H1 (cell line): ENCODE data around the gene NEO1. TPM values are rescaled to one million over a fixed set of nuclear protein-coding genes. Genes with fewer than 3 reads are reported as not detected.

Source experiments
- CTCF ChIA-PET: fragments of 300-600 bp; sonication (Branson Sonifier 250); formaldehyde crosslinking; loops from one replicate; lab custom pipeline; 2021; ENCODE audit not compliant: partially characterized antibody; lab: Charles Lee
- POLR2A ChIA-PET: fragments of 300-600 bp; sonication (Branson Sonifier 250); formaldehyde crosslinking; loops from one replicate; lab custom pipeline; 2021; ENCODE audit warnings: inconsistent platforms; ENCODE audit not compliant: partially characterized antibody; lab: Charles Lee
- DNase-seq, 2 experiments: peaks; one replicate each; pipeline versions ENCODE4 v3.0.0 to v3.0.0-alpha.2; 2010 to 2022; ENCODE audit warnings: low spot score in 2 of 2, low read depth in 1 of 2, mixed read lengths in 1 of 2
- FAIRE-seq: peaks from 2 replicates; lab custom pipeline; 2011; peaks lifted over from hg19 to GRCh38; lab: Jason Lieb, UNC
- H2AFZ ChIP-seq: 2 replicates; pipeline ENCODE4 v1.8.1; 2012; ENCODE audit warnings: low read length, inconsistent platforms
- H2AK5ac ChIP-seq: 2 replicates; pipeline ENCODE4 v1.6.1; 2013; ENCODE audit warnings: low read depth, low read length
- H2BK120ac ChIP-seq: replicated peaks from 2 replicates; pipeline ENCODE3; 2013; ENCODE audit warnings: low read depth, low read length, inconsistent platforms
- H2BK12ac ChIP-seq: 2 replicates; pipeline ENCODE4 v1.6.1; 2013; ENCODE audit warnings: low read depth, low read length
- H2BK15ac ChIP-seq: 2 replicates; pipeline ENCODE4 v1.6.1; 2013; ENCODE audit warnings: low read length
- H2BK20ac ChIP-seq: 2 replicates; pipeline ENCODE4 v1.6.1; 2013; ENCODE audit warnings: low read length
- H2BK5ac ChIP-seq: 2 replicates; pipeline ENCODE4 v1.6.1; 2013; ENCODE audit warnings: low read depth, low read length
- H3K14ac ChIP-seq: 2 replicates; pipeline ENCODE4 v1.6.1; 2013; ENCODE audit warnings: inconsistent platforms; ENCODE audit not compliant: insufficient read length
- H3K18ac ChIP-seq: 2 replicates; pipeline ENCODE4 v1.6.1; 2013; ENCODE audit warnings: low read length; ENCODE audit errors: extremely low read depth
- H3K23ac ChIP-seq: 2 replicates; pipeline ENCODE4 v1.6.1; 2013; ENCODE audit warnings: inconsistent platforms; ENCODE audit not compliant: insufficient read length
- H3K23me2 ChIP-seq: 2 replicates; pipeline ENCODE4 v1.6.1; 2013; ENCODE audit warnings: low read depth, low read length
- H3K27ac ChIP-seq: 2 replicates; pipeline ENCODE4 v1.6.1; 2011; ENCODE audit warnings: low read depth, low read length, inconsistent platforms
- H3K27me3 ChIP-seq, 4 experiments: replicated peaks in 1 of 4; 1 replicate in 1 of 4; 2 replicates in 3 of 4; pipeline versions ENCODE4 v1.6.1 to v1.8.1; 2011 to 2013; ENCODE audit warnings: low read length in 3 of 4, mild to moderate bottlenecking in 3 of 4, inconsistent platforms in 2 of 4, mixed read lengths in 2 of 4, moderate library complexity in 1 of 4; ENCODE audit not compliant: control insufficient read depth in 3 of 4, insufficient read depth in 3 of 4; ENCODE audit errors: extremely low read depth in 1 of 4
- H3K36me3 ChIP-seq, 4 experiments: 2 replicates each; pipeline versions ENCODE4 v1.6.1 to v1.8.1; 2011 to 2013; ENCODE audit warnings: mild to moderate bottlenecking in 4 of 4, low read length in 3 of 4, moderate library complexity in 2 of 4, control low read depth in 1 of 4, inconsistent platforms in 1 of 4; ENCODE audit not compliant: insufficient read depth in 4 of 4, control insufficient read depth in 2 of 4
- H3K4ac ChIP-seq: replicated peaks from 2 replicates; pipeline ENCODE3; 2013; ENCODE audit warnings: low read length, low read depth, mixed read lengths, inconsistent platforms; ENCODE audit not compliant: insufficient read length
- H3K4me1 ChIP-seq, 4 experiments: replicated peaks in 1 of 4; 1 replicate in 1 of 4; 2 replicates in 3 of 4; pipeline versions ENCODE4 v1.6.1 to v1.8.1; 2011 to 2013; ENCODE audit warnings: low read length in 3 of 4, inconsistent platforms in 2 of 4, mixed read lengths in 1 of 4; ENCODE audit not compliant: insufficient read depth in 4 of 4, control insufficient read depth in 3 of 4
- H3K4me2 ChIP-seq, 2 experiments: 2 replicates each; pipeline versions ENCODE4 v1.6.1 to v1.8.1; 2011 to 2013; ENCODE audit warnings: low read depth in 2 of 2, low read length in 2 of 2, control low read depth in 1 of 2, inconsistent platforms in 1 of 2, mild to moderate bottlenecking in 1 of 2; ENCODE audit not compliant: insufficient read depth in 1 of 2
- H3K4me3 ChIP-seq, 4 experiments: fragments of 200-600, 300-600 bp in 1 of 4; sonication (generic), shearing (Covaris generic), sonication (Bioruptor Twin) in 1 of 4; 2 replicates each; pipeline versions ENCODE4 v1.5.1 to v1.8.1; 2011 to 2016; ENCODE audit warnings: low read length in 4 of 4, low read depth in 3 of 4, control low read depth in 2 of 4, inconsistent platforms in 2 of 4, mild to moderate bottlenecking in 2 of 4, mixed read lengths in 1 of 4, moderate library complexity in 1 of 4; ENCODE audit not compliant: insufficient read depth in 2 of 4; ENCODE audit errors: extremely low read depth in 1 of 4
- H3K56ac ChIP-seq: replicated peaks from 2 replicates; pipeline ENCODE3; 2013; ENCODE audit warnings: low read depth, mild to moderate bottlenecking, mixed read lengths, low read length, inconsistent platforms; ENCODE audit not compliant: insufficient read length
- H3K79me1 ChIP-seq: 2 replicates; pipeline ENCODE4 v1.6.1; 2013; ENCODE audit warnings: low read depth, low read length, control low read depth
- H3K79me2 ChIP-seq, 2 experiments: 2 replicates each; pipeline versions ENCODE4 v1.6.1 to v1.8.1; 2012 to 2013; ENCODE audit warnings: low read length in 2 of 2, mild to moderate bottlenecking in 2 of 2, inconsistent platforms in 1 of 2; ENCODE audit not compliant: insufficient read depth in 2 of 2, control insufficient read depth in 1 of 2
- H3K9ac ChIP-seq, 4 experiments: replicated peaks in 1 of 4; 1 replicate in 1 of 4; 2 replicates in 3 of 4; pipeline versions ENCODE4 v1.6.1 to v1.8.1; 2011 to 2013; ENCODE audit warnings: low read depth in 3 of 4, low read length in 3 of 4, control low read depth in 2 of 4, mild to moderate bottlenecking in 2 of 4, moderate library complexity in 2 of 4, inconsistent platforms in 1 of 4; ENCODE audit errors: extremely low read depth in 1 of 4
- H3K9me3 ChIP-seq, 2 experiments: 2 replicates each; pipeline versions ENCODE4 v1.6.1 to v1.8.1; 2012 to 2013; ENCODE audit warnings: mild to moderate bottlenecking in 2 of 2, moderate library complexity in 2 of 2, control low read depth in 1 of 2, inconsistent platforms in 1 of 2, low read depth in 1 of 2, low read length in 1 of 2, mixed read lengths in 1 of 2; ENCODE audit not compliant: insufficient read depth in 2 of 2
- H4K20me1 ChIP-seq, 2 experiments: replicated peaks in 1 of 2; 2 replicates each; pipeline versions ENCODE3 to v1.8.1; 2011 to 2013; ENCODE audit warnings: inconsistent platforms in 2 of 2, low read length in 2 of 2, mild to moderate bottlenecking in 1 of 2; ENCODE audit not compliant: insufficient read depth in 2 of 2, control insufficient read depth in 1 of 2
- H4K5ac ChIP-seq: 2 replicates; pipeline ENCODE4 v1.6.1; 2013; ENCODE audit warnings: low read length, low read depth, mixed read lengths, inconsistent platforms; ENCODE audit not compliant: insufficient read length
- H4K8ac ChIP-seq: 2 replicates; pipeline ENCODE4 v1.8.0; 2013; ENCODE audit warnings: mild to moderate bottlenecking, moderate library complexity, low read length, inconsistent platforms; ENCODE audit not compliant: insufficient read depth; ENCODE audit errors: extremely low read depth
- H4K91ac ChIP-seq: replicated peaks from 2 replicates; pipeline ENCODE3; 2013; ENCODE audit warnings: low read length, mixed read lengths, inconsistent platforms; ENCODE audit not compliant: insufficient read length
- ASH2L ChIP-seq: fragments of 200-600, 300-600 bp; sonication (generic); IDR thresholded peaks from one replicate; pipeline ENCODE4 v1.7.1; 2017; ENCODE audit warnings: low read length
- BCL11A ChIP-seq, 2 experiments: IDR thresholded peaks; one replicate each; pipeline ENCODE4 v1.6.1; 2011; ENCODE audit warnings: low read depth in 2 of 2, low read length in 2 of 2, mild to moderate bottlenecking in 2 of 2
- BRCA1 ChIP-seq: IDR thresholded peaks from 2 replicates; pipeline ENCODE4 v1.6.1; 2012; ENCODE audit warnings: low read depth, low read length, improper control_type of control experiment
- CBX8 ChIP-seq: fragments of 300-800, 300-1000 bp; sonication (generic); IDR thresholded peaks from 2 replicates; pipeline ENCODE4 v1.7.1; 2016; ENCODE audit warnings: low read depth, low read length, borderline replicate concordance
- CEBPB ChIP-seq: IDR thresholded peaks from 2 replicates; pipeline ENCODE4 v1.6.1; 2012; ENCODE audit warnings: low read depth, low read length
- CTBP2 ChIP-seq: IDR thresholded peaks from 2 replicates; pipeline ENCODE4 v1.7.0; 2011; ENCODE audit warnings: borderline replicate concordance, mild to moderate bottlenecking, moderate library complexity, mixed read lengths, low read length; ENCODE audit not compliant: insufficient read depth, insufficient read length
- GABPA ChIP-seq: IDR thresholded peaks from 2 replicates; pipeline ENCODE4 v1.6.1; 2011; ENCODE audit warnings: mild to moderate bottlenecking, low read length, moderate library complexity, borderline replicate concordance; ENCODE audit not compliant: insufficient read depth
- KDM1A ChIP-seq: fragments of 200-600, 300-600 bp; sonication (generic); IDR thresholded peaks from 2 replicates; pipeline ENCODE4 v1.7.1; 2016; ENCODE audit warnings: mild to moderate bottlenecking, low read length, borderline replicate concordance
- MAX ChIP-seq: IDR thresholded peaks from 2 replicates; pipeline ENCODE4 v1.6.1; 2012; ENCODE audit warnings: inconsistent platforms
- NRF1 ChIP-seq: IDR thresholded peaks from 2 replicates; pipeline ENCODE4 v1.6.1; 2011; ENCODE audit warnings: mild to moderate bottlenecking, low read depth, low read length, improper control_type of control experiment
- SAP30 ChIP-seq: fragments of 300-600 bp; sonication (generic); IDR thresholded peaks from 2 replicates; pipeline ENCODE4 v1.7.1; 2012; ENCODE audit warnings: low read length, moderate library complexity, mild to moderate bottlenecking, inconsistent platforms; ENCODE audit not compliant: insufficient read depth, insufficient replicate concordance
- SIRT6 ChIP-seq: IDR thresholded peaks from one replicate; pipeline ENCODE4 v1.7.1; 2012; ENCODE audit warnings: low read length, inconsistent platforms
- SRF ChIP-seq: IDR thresholded peaks from 2 replicates; pipeline ENCODE4 v1.6.1; 2011; ENCODE audit warnings: mild to moderate bottlenecking, low read depth, low read length, moderate library complexity
- TAF1 ChIP-seq: IDR thresholded peaks from 2 replicates; pipeline ENCODE4 v1.6.1; 2011; ENCODE audit warnings: mild to moderate bottlenecking, low read depth, low read length
- TEAD4 ChIP-seq: IDR thresholded peaks from 2 replicates; pipeline ENCODE4 v1.6.1; 2012; ENCODE audit warnings: low read depth, low read length, inconsistent platforms, mixed read lengths
- WGBS, 2 experiments: shearing (Covaris generic) in 1 of 2; methylation state at CpG; one replicate each; pipeline versions ENCODE4 v1.1.6 to v1.1.7; 2013 to 2015; ENCODE audit warnings: low lambda C conversion rate in 2 of 2, mixed read lengths in 2 of 2, inconsistent platforms in 1 of 2, low coverage in 1 of 2, missing lambda C conversion rate in 1 of 2; ENCODE audit not compliant: insufficient replicate concordance in 2 of 2, insufficient coverage in 1 of 2, insufficient read length in 1 of 2; ENCODE audit errors: extremely low coverage in 1 of 2, missing lambda C conversion rate in 1 of 2; 5-methylcytosine and 5-hydroxymethylcytosine counted together
- polyA plus RNA-seq, 7 experiments: library from polyadenylated mRNA; depleted of rRNA in 3 of 7; stranded (reverse) in 5 of 7; unstranded in 2 of 7; fragments of >200 nt in 5 of 7; fragments of 200-250 nt in 2 of 7; gene quantifications; 1 replicate in 5 of 7; 2 replicates in 1 of 7; 4 replicates in 1 of 7; pipeline versions ENCODE4 v1.2.1 to v1.2.3, GENCODE V29; 2011 to 2013; ENCODE audit warnings: missing spikeins in 2 of 7, mixed read lengths in 2 of 7
- total RNA-seq: library from RNA; stranded (reverse); fragmentation: NEBNext Ultra II Directional; extraction: Animal tissue kit (Norgen Biotek cat#: 25700); gene quantifications from 2 replicates; pipeline ENCODE4 v1.2.1, GENCODE V29; 2021

NEO1 gene
- total and polyA plus RNA-seq, 2 of the 8 experiments (the other 6 are each of a cell fraction or from before 2014, with no cell fraction given) = 36.0 to 51.0 TPM

GRCh38 chr15:73336756-73337155 is 284.5 kb downstream of the NEO1 start:
- FAIRE-seq (no peak), DNase-seq (no peak)
- H3K23me2 ChIP-seq = no peaks in the 10 kb centered on the region
- H3K79me1 ChIP-seq = peaks cover 8% of the 10 kb centered on the region
- no peaks in the 10 kb centered on the region for H3K4me1 ChIP-seq
- no peak overlapping the region for H2BK15ac ChIP-seq
- ChIA-PET POLR2A (no interaction called here), CTCF (interaction anchor here (0.8 to 1.8 kb wide), 2 partner anchors 12 to 17 kb away, joined by 3 to 6 read pairs; no protein-coding TSS in a partner anchor)
- H3K4me2 ChIP-seq = no peak overlapping the region
- no peak overlapping the region for H3K18ac ChIP-seq
- WGBS, 2 experiments = 93% methylated on average over 7 of the region's 7 CpGs; no CpG with 5 or more reads in 1 of the 2 experiments
- peak overlapping the region; percentile 48; the same call in 1 of the 2 replicates for H4K8ac ChIP-seq
- no peak overlapping the region for H2BK20ac ChIP-seq
- H4K20me1 ChIP-seq = peaks cover 2 to 4% of the 10 kb centered on the region in 2 experiments
- H2BK120ac ChIP-seq = no peak overlapping the region
- H3K56ac ChIP-seq = no peak overlapping the region
- H3K27me3 ChIP-seq = no peaks in the 10 kb centered on the region
- H2BK5ac ChIP-seq = 0 out of 2 replicates have a peak overlapping the region, but pooled peaks have one; percentile 24
- H3K9me3 ChIP-seq = no peaks in the 10 kb centered on the region
- no peak overlapping the region for H2BK12ac ChIP-seq
- H3K27ac ChIP-seq = no peak overlapping the region
- H2AK5ac ChIP-seq = no peak overlapping the region
- H3K9ac ChIP-seq = no peak overlapping the region
- no peak overlapping the region for H3K4me3 ChIP-seq
- H3K4ac ChIP-seq = no peak overlapping the region
- peaks cover 0 to 11% of the 10 kb centered on the region in 2 experiments; a peak in 2 of 4 replicates for H3K79me2 ChIP-seq
- H3K14ac ChIP-seq = no peak overlapping the region
- H4K91ac ChIP-seq = no peak overlapping the region
- H3K36me3 ChIP-seq = peaks cover 0 to 2% (median 0%) of the 10 kb centered on the region in 4 experiments; a peak in 4 of 8 replicates
- H3K23ac ChIP-seq = no peak overlapping the region
- no peak overlapping the region for H4K5ac ChIP-seq
- H2AFZ ChIP-seq = no peak overlapping the region
- TF ChIP-seq CTBP2 (no peak), MAX (no peak), ASH2L (no peak), SAP30 (no peak), BCL11A (IDR thresholded peaks at IDR 0.05; ENCODE audit: low read depth in 2 of 2, low read length in 2 of 2) (no peak), SIRT6 (no peak), TAF1 (no peak), KDM1A (no peak), CEBPB (no peak), TEAD4 (no peak), CBX8 (no peak), BRCA1 (no peak), GABPA (no peak), SRF (no peak), NRF1 (no peak)
